Smooth muscle cell of the brain vasculature (primary cell): ENCODE data around the gene CD86.

Experiments
- DNase-seq: peaks from one replicate; pipeline ENCODE4 v3.0.0-alpha.2; 2012; ENCODE audit warnings: low read depth, low spot score

CD86 gene

GRCh38 chr3:122058294-122058693, 3.1 kb downstream of the CD86 start:
- DNase-seq: no peak

GRCh38 chr3:122060040-122060698, 5.0 kb downstream of the CD86 start:
- no peak for DNase-seq

GRCh38 chr3:122063908-122064307, 8.7 kb downstream of the CD86 start:
- DNase-seq: no peak

GRCh38 chr3:122064326-122064725, 9.2 kb downstream of the CD86 start:
- DNase-seq: no peak

GRCh38 chr3:122066331-122067213, 11.4 kb downstream of the CD86 start:
- DNase-seq: no peak

- no peak for DNase-seq
Observed at GRCh38 chr3:122067214-122067550, 12.0 kb downstream of the CD86 start.

- DNase-seq: no peak
Observed at GRCh38 chr3:122067588-122068240, 12.6 kb downstream of the CD86 start.

- no peak for DNase-seq
Observed at GRCh38 chr3:122074621-122075265, 19.6 kb downstream of the CD86 start.

- no peak for DNase-seq
Observed at GRCh38 chr3:122076491-122077292, 21.5 kb downstream of the CD86 start.

- DNase-seq: no peak
Observed at GRCh38 chr3:122077293-122078234, 22.4 kb downstream of the CD86 start.

- no peak for DNase-seq
Observed at GRCh38 chr3:122078235-122078935, 23.2 kb downstream of the CD86 start.

GRCh38 chr3:122079524-122080206, 24.5 kb downstream of the CD86 start:
- DNase-seq: no peak

- no peak for DNase-seq
Observed at GRCh38 chr3:122080207-122080587, 25.0 kb downstream of the CD86 start.

GRCh38 chr3:122081543-122082247, 26.5 kb downstream of the CD86 start:
- no peak for DNase-seq

GRCh38 chr3:122082357-122082756, 27.2 kb downstream of the CD86 start:
- DNase-seq: no peak

GRCh38 chr3:122084799-122085198, 29.6 kb downstream of the CD86 start:
- DNase-seq: no peak

- no peak for DNase-seq
Observed at GRCh38 chr3:122085673-122086072, 30.5 kb downstream of the CD86 start.

GRCh38 chr3:122088531-122088930, 33.4 kb downstream of the CD86 start:
- no peak for DNase-seq
